IPS DF 4.7 (cell line): ENCODE results near the gene DYSF.

ENCODE experiments used
- DNase-seq: peaks from one replicate; pipeline ENCODE4 v3.0.0-alpha.2; 2013; ENCODE audit warnings: low spot score; ENCODE audit errors: extremely low read depth

Gene DYSF

DNA sequence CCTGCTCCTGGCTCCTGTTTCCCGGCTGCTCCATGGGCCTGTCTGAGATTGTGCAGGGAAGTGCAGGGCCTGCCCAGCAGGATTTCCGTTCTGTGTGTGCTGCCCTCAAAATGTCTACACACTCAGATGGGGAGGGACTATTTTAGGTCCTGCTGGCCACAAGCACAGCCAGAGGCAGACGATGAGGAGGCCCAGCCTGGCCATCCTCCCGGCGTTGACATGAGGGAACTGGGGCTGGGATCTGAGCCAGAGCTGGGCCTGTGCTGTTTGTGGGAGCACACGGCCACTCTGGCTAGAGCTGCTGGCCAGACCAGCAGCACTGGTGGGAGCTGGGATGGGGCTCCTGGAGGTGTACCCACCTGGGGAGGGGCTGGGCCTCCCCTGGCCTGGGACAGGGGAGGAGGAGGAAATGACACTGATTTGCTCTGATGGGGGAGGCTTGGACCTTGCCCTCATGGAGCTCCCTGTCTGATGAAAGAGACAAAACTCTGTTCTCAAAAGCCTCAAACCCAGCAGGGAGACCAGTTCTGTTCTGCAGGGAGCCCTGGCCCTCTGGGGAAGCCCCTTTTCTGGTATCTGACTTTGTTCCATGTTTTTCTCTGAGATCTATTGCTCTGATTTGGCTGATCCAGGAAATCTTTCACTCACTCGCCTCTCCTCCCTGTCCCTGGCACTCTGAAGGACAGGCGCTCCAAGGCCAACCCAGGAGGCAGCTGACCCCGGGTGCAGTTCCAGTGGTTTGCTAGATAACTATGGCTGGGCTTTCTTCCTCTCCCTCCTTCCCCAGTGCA, 161.8 kb downstream of the DYSF start:
- no peak for DNase-seq

DNA sequence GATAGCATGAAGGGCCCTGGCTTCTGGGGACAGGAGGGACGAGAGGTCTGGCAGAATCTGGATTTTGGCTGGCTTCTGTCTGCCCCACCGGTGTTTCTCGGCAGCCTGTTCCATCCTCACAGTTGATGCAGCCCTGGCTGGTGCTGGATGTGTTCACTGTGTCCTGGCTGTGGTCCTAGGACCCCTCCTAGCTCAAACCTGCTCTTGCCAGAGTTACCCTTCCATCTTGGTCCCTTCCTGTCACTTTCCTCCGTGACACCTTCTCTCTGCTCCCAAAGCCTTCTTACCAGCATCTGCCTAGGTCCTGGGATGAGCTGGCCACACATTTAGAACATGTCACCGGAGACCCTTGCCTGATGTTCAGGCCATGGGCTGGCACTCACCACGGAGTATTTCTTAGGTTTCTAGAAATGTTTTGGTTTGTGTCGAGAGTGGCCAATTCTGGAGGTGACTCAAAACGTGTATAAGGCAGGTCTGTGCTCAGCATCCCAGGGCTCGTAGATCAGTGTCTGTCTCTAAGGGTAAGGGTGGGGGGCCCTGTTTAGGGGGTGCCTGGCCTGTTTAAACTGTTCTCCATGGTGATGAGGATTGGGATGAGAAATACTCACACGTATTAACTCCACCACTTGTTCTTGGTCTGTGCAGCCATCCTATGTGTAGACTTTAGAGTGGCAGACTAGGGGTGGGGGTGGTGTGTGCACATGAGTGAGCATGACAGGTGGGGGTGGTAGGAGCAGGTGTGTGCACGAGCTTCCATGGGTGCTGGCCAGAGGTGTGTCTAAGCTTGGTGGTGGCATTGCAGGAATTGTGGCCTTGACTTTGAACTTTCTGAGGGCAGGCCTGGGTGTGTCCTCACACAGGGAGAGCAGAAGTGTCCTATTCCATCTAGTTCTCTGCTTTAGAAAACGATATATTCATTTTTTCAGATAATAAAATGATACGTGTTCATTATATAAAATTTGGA, 162.7 kb downstream of the DYSF start:
- no peak for DNase-seq

DNA sequence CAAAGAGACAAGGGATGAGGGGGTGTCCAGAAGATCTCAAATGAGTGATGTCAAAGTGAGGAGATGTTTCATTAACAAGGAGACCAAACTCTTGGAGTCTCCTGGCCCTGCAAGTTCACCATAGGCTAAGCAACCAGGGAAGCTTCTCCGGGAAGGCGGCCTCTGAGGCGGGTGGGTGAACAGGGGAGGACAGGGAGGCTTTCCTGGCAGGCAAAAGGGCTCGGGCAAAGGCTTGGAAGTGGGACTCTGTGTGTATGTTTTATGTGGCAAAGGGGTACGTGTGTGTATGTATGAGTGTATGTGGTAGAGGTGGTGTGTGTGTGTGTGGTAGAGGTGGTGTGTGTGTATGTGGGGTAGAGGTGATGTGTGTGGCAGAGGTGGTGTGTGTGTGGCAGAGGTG, 163.9 kb downstream of the DYSF start:
- no peak for DNase-seq

DNA sequence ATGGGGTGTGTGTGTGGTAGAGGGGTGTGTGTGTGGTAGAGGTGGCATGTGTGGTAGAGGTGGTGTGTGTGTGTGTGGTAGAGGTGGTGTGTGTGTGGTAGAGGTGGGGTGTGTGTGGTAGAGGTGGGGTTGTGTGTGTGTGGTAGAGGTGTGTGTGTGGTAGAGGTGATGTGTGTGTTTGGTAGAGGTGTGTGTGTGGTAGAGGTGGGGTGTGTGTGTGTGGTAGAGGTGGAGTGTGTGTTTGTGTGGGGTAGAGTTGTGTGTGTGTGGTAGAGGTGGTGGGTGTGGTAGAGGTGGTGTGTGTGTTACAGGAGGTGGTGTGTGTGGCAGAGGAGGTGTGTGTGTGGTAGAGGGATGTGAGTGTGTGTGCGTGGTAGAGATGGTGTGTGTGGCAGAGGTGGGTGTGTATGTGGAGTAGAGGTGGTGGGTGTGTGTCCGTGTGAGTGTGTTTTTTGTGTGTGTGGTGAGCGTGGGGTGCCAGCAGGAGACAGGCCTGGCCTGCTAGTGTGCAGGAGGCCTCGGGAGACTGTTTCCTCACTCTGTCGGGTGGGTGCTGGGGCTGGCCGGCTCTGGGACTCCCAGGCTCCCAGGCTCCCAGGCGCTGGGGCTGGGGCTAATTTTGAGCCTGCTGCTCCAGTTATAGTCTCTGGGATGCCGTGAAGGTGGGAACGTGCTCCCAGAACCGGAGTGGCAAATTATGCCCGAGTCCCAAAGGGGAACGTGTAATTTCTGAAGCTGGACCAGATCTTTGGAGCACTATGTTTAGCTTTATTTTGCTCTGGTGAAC, 165.2 kb downstream of the DYSF start:
- DNase-seq = no peak

DNA sequence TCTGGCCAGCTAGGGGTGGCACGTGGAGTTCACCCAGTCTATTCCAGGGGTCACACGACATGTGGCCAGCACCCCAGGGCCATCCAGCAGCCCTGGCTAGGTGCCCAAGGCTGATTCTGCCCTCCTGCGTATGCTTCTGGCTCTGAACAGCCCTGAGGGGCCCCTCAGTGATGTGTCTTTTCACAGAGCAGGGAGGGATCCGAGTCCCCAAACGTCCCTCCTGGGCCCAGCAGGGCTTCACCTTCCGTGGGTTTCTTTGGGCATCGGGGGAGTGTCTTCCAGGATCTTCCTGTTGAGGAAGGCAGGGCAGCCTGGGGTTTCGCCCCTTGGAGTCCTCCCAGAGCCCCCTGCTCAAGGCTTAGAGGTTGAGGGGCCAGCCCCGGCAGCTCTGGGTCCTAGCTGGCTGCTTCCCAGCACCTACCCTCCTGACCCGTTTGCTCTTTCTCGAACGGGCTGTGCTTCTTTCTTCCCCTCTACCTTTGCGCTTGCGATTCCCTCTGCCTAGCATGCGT, 165.9 kb downstream of the DYSF start:
- no peak for DNase-seq

DNA sequence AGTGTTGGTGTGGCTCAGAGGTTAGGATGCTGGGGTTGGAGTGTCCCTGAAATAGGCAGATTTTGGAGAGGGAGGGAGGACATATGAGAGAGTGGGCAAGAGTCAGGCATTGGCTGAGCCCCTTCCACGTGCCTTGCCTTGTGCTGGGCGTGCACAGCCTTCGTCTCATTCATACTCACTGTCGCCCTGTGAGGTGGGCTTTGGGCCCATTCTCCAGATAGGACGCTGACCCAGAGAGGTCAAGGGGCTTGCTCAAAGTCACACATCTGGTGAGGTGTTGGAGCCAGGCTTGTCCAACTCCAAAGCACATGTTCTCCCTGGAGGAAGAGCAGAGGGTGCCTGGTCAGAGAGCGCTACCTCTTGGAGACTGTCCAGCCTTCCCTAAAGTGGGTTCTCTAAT, 166.8 kb downstream of the DYSF start:
- DNase-seq = no peak

DNA sequence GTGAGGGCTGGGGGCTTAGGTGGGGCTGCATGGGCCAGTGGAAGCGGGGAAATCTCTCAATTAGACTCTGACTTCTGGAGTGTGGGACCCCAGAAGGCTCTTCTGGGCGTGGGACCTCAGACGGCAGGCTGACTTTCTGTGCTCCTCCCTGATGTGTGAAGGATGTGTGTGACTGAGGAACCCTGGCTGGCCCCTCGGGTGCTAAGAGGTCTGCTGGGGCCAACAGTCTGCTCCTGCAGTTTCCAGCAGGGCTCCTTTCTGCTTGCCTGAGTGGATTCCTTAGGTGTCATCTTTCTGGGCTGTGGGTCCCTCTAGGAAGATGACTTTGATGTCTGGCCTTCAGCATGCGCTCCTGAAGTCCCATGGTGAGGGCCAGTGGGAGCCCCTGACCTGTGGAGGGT, 167.5 kb downstream of the DYSF start:
- DNase-seq = no peak

DNA sequence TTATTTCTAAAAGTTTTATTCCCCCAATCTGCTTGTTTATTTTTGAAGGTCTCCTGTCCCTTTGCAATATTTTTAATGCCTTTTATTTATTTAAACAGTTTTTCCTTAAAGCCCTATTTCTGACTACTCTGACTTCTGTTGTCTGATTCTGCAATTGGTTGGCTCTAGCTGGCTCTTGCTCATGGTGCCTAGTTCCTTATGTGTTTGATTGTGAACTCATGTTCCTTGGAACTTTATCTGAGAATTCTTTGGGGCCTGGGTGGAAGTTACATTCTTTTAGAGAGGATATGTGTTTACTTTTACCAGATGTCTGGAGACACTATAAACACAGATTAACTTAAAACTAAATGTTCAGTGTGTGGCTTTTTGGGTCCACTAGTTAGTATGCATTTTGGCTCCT, 175.9 kb downstream of the DYSF start:
- no peak for DNase-seq

DNA sequence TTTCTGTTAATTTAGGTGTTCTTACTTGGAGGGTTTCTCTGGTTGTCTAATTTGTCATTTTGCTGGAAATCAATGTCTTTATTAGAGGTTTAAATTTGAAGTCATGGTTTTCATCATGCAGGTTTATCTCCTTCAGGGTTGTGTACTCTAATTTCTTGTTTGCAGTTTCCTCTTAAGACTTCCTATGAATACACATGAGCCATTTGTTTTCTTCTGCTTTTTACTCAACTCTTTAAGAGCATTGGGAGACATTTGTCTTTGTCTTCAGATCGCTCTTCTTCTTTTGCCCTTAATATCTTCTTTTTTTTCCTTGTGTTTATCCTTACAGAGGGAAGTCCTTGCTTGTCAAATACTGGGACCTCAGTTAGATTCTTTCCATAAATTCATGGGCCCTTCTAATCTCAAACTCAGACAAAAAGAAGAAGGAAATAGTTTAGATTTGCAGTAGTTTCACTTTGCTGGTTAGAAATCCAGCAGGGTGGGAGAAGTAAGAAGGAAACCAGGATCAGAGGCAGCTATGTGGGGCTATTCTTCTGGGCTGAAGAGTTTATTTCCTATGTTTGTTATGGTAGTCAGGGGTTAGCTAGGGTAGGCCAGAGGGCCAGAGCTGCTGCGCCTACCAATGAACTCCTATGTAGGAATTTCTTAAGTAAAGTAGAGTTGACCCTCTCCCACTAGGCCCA, 176.6 kb downstream of the DYSF start:
- no peak for DNase-seq

DNA sequence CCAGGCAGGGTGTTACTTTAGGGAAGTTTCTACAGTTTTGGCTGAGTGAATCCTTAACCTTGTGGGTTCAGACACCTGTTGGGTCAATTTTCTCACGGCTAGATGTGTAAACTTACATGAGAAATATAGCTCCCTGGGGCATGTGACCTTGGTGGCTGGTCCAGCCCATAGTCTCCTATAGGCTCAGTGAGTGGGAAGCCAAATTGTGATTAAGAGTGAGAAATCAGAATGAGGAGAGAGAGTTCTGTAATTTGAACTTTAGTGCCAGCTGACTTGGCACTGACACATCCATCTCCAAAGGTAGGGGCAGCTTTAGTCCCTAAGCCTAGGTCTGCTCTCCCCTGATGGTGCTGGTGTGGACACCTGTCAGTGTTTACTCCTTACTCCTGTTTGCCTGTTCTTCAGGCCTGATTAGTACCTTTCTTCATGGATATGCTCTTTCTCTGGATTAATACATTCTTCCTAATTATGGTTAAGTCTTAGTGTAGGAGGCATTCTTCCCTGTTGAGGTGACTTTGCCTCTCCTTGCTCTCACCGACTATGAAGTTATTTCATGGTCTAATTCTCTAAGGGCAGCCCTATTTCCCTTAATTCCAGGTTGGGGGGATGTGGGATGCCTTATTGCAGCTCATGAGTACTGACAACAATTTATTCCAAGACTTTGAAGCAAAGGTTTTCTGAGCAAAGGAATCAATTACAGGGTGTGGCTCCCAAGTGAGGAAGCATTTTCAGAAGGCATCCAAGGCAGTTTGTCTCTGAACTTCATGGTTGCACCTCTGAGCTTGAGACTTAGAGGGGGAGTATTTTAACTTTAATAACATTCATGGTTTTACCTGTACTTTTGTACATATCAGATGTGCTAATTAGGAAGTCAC, 177.3 kb downstream of the DYSF start:
- no peak for DNase-seq

DNA sequence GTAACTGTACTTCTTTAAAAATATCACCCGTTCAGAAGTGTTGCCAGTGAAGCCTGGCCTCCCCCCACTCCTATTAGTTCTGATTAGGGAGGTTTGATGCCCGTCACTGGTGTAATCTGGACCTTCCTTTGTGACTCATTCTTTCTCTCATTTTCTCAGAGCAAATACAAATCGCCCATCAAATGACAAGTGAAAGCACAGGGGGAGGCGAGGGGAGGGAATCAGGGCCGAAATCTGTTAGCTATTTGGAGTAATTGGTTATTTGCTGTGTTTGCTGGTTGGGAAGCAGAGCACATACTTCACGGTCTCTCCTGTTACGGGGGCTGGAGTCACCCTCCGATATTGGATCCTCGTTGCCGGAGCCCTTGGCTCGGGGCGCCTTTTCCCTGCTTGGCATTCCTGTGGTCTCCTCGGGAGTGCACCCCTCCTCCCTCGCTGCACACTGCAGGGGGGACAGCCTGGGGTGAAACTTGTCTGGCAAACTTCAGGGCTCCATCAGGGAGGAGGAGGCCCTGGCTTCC, 178.1 kb downstream of the DYSF start:
- no peak for DNase-seq

DNA sequence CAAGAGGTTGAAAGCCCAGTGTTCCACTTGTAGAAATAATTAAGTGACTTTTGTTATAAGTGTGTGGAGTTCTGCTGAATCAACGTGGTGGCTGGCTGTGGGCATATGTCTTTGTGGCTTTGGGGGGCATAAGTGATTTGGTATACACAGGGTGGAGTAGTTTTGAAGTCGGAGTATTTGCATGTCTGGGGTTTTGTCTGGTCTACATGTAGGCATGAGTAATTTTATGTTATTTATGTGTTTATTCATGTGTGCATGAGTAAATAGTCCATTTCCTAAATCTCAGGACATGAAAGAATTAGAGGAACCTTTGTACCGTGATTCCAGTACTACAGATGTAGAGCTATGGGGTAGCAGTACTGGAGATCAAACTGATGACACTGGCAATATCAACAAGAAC, 179.7 kb downstream of the DYSF start:
- no peak for DNase-seq

DNA sequence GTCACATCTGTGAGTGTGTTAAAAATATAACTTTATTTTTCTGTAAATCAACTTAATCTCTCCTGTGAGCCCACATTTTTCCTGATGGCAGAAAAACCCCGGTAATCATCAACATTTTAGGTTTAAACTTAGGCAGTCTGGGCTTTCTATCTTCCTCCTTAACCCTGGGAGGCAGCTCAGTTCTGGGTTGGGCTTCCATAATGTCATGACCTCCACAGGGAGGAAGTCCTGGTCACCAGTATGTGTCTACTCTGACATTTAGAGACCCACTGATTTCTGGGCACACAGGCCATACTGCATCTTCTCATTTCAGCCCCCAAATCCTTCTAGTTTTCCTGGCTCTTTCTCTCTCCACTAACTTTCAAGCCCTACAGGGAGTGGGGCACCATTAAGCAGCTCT, 181.2 kb downstream of the DYSF start:
- no peak for DNase-seq

DNA sequence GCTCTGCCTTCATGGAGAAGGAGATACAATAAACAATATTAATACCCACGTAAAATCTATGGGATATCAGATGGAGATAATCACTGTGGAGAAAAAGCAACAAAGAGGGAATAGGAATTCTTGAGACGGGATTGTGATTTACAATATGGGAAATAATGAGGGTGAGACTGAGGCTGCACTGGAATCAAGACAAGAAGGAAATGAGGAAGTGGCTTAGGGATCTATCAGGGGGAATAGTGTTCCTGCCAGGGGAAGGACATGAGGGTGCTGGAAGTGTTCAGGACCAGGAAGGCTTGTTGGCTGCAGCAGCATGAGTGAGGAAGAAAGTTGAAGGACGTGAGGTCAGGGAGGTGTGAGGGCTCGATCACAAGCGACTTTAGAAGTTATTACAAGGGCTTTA, 182.4 kb downstream of the DYSF start:
- DNase-seq = no peak

DNA sequence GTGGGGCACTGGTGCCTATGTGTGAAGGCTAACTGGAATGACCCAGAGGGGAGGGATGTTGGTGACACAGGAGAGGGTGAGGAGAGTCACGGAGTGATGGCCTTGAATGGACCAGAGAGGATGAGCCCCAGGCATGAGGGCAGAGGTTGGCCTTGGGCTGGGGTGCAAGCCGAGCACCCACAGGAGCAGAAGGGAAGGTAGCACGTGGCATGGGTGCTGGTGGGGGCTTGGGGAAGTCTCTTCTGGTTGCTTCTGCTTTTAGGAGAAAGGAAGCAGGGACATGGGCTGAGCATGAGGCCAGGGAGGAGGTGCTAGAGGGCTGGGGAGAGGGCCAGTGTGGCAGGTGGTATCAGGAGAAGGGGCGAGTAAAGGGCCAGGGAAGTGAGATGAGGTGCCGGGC, 183.8 kb downstream of the DYSF start:
- no peak for DNase-seq

DNA sequence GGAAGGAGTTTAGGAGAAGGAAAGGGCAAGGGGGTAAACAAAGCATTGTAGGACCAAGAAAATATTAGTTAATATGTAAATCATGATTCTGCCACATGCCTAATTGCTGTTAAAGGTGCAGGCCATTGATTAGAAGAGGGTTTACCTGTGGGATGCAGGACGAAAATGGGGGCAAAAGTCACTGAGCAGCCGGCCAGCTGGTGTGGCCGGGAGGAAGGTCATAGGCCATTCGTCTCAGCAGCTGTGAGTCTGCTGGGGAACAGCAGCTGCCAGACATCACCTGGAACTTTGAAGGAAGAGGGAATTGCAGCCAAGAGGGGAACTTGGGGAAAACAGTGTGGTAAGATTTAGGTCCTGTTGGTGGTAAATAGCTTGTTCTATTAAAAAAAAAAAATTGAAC, 184.4 kb downstream of the DYSF start:
- no peak for DNase-seq

DNA sequence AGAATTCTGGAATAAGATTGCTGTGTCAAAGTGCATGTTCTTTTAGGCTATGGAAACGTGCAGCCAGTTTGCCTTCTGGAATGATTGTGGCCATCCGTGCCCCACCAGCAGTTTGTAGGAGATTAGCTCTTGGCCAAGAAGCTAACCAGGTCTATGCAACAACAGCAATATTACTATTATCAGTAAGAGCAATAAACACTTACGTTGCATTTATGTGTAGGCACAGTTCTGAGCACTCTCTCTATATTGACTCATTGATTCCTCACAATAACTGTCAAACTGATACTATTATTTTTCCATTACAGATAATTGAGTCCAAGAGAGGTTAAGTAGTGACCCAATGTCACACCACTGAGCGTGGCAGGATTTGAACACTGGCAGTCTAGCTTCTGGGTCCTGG, 186.4 kb downstream of the DYSF start:
- no peak for DNase-seq

DNA sequence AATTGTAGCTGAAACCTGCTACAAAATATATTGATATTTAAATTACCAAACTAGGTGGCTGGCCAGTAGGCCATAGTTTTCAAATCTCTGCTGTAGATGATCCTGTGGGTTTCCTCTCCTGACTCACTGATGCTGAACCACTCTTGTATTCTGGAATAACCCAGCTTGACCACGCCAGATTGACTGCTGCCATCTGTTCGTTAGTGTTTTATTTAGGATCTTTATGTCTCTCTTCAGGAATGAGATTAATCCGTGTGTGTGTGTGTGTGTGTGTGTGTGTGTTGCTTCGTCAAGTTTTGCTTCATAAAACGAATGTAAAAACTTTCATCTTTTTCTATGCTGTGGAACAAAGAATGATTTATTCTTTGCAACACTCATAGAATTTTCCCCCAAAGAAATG, 187.1 kb downstream of the DYSF start:
- no peak for DNase-seq

DNA sequence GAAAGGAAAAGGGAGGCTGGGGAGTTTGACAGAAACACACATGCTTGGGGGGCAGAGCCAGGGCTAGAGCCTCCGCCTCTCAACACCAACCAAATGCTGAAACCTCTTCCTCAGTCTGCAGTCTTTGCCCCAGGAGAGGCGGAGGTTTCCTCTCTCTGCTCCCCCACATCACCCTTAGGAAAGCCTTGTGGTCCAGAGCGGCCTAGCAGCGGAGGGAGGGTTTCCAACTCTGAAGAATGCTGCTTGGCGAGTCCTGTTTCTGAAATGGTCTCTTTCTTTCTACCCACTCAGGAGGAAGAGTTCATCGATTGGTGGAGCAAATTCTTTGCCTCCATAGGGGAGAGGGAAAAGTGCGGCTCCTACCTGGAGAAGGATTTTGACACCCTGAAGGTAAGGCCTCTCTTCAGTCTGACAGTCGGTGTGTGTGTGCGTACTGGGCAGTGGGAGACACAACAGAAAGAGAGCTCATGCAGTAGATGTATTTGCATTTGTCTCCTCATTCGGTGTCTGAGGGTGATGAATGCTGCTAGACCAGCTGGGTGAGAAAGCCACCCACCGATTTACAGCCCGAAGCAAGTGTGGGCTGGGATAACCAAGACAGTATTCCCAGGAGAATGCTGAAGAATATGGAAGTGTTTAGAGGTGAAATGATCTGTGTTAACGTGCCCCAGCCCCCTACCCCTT, 190.5 kb downstream of the DYSF start:
- DNase-seq = no peak
